Lower lobe of right lung (tissue), 2 donors: ENCODE measurements around the gene ZNF664. TPM values are rescaled to one million over a fixed set of nuclear protein-coding genes. Genes with fewer than 3 reads are reported as not detected.
A peak's percentile ranks its signal among the peaks of the same experiment; 100 is the strongest.

Experiments used
- ATAC-seq, 2 donors: fragments of 200-7000 bp; cut with Tn5 transposase; one replicate each; pipeline ENCODE4 v1.9.1; 2020 to 2022; ENCODE audit warnings: mild to moderate bottlenecking in 2 of 2, moderate library complexity in 2 of 2
- DNase-seq: peaks from one replicate; pipeline ENCODE4 v3.0.0-alpha.2; 2020
- H3K27ac ChIP-seq: fragments of 200-600 bp; one replicate; pipeline ENCODE4 v1.8.0; 2022
- H3K27me3 ChIP-seq: fragments of 200-600 bp; one replicate; pipeline ENCODE4 v1.8.0; 2022; ENCODE audit warnings: low read depth
- H3K36me3 ChIP-seq: fragments of 200-600 bp; one replicate; pipeline ENCODE4 v1.8.0; 2022; ENCODE audit warnings: mild to moderate bottlenecking
- H3K4me1 ChIP-seq: fragments of 200-600 bp; one replicate; pipeline ENCODE4 v1.8.0; 2022
- H3K4me3 ChIP-seq: fragments of 200-600 bp; one replicate; pipeline ENCODE4 v1.8.0; 2022; ENCODE audit warnings: mild to moderate bottlenecking
- H3K9me3 ChIP-seq: fragments of 200-600 bp; one replicate; pipeline ENCODE4 v1.8.0; 2022
- CTCF ChIP-seq: fragments of 200-600 bp; IDR thresholded peaks from one replicate; pipeline ENCODE4 v1.8.0; 2022; ENCODE audit warnings: antibody characterized with exemption, mild to moderate bottlenecking
- intact Hi-C: fragments of 100-400 bp; cut with DNase I; formaldehyde crosslinking; loops from one replicate; pipeline ENCODE4 v1.11.0; 2022
- total RNA-seq: library from RNA; stranded (reverse); fragmentation: NEBNext Ultra II Directional; extraction: Animal tissue kit (Norgen Biotek cat#: 25700); gene quantifications from one replicate; pipeline ENCODE4 v1.2.1, GENCODE V29; 2021
- donor health status: DM: no; HTN: yes; CAD: no; lungs with severe emphysema.

The ZNF664 gene
- total RNA-seq, 1 donor from 2014 or later, result 84.2 TPM

- peaks cover 12% of the 10 kb centered on the region for H3K36me3 ChIP-seq
- H3K4me3 ChIP-seq, result peak overlapping the region; percentile 93
- H3K9me3 ChIP-seq, result no peaks in the 10 kb centered on the region
- ATAC-seq (peak; percentile 16 to 49), DNase-seq (peak; percentile 69)
- H3K27ac ChIP-seq, result peak overlapping the region; percentile 95
- intact Hi-C loops, result no loop called here
- no peak for TF ChIP-seq CTCF
- H3K27me3 ChIP-seq, result no peaks in the 10 kb centered on the region
- peaks cover 37% of the 10 kb centered on the region for H3K4me1 ChIP-seq
These were observed 1.1 kb upstream of the ZNF664 start for GRCh38 chr12:123971770-123972456.

- no peak for TF ChIP-seq CTCF
- H3K4me3 ChIP-seq, result peak overlapping the region; percentile 78
- intact Hi-C loops, result no loop called here
- DNase-seq, result peak; percentile 68
- H3K27ac ChIP-seq, result peak overlapping the region; percentile 69
- peaks cover 37% of the 10 kb centered on the region for H3K4me1 ChIP-seq
- peaks cover 18% of the 10 kb centered on the region for H3K36me3 ChIP-seq
- no peaks in the 10 kb centered on the region for H3K27me3 ChIP-seq
- peak in 1 of 2 donors; percentile 6 for ATAC-seq
- no peaks in the 10 kb centered on the region for H3K9me3 ChIP-seq
These were observed 732 bp downstream of the ZNF664 start for GRCh38 chr12:123973552-123974341.

- no peak for TF ChIP-seq CTCF
- no peaks in the 10 kb centered on the region for H3K27me3 ChIP-seq
- no peak overlapping the region for H3K27ac ChIP-seq
- DNase-seq (no peak), ATAC-seq (no peak)
- no peak overlapping the region for H3K4me3 ChIP-seq
- H3K4me1 ChIP-seq, result peaks cover 20% of the 10 kb centered on the region
- intact Hi-C loops, result no loop called here
- H3K9me3 ChIP-seq, result no peaks in the 10 kb centered on the region
- peaks cover 18% of the 10 kb centered on the region for H3K36me3 ChIP-seq
These were observed 3.3 kb downstream of the ZNF664 start for GRCh38 chr12:123976227-123976826.

- ATAC-seq (no peak), DNase-seq (no peak)
- Histone ChIP-seq H3K4me3 (no peak overlapping the region), H3K36me3 (peaks cover 24% of the 10 kb centered on the region), H3K9me3 (no peaks in the 10 kb centered on the region), H3K27me3 (no peaks in the 10 kb centered on the region), H3K4me1 (peaks cover 26% of the 10 kb centered on the region), H3K27ac (no peak overlapping the region)
- no peak for TF ChIP-seq CTCF
- intact Hi-C loops, result no loop called here
These were observed 6.6 kb downstream of the ZNF664 start for GRCh38 chr12:123979566-123979965.

GRCh38 chr12:123982269-123982668, 9.3 kb downstream of the ZNF664 start:
- DNase-seq, result no peak
- TF ChIP-seq CTCF, result no peak
- Histone ChIP-seq H3K27ac (no peak overlapping the region), H3K27me3 (no peaks in the 10 kb centered on the region), H3K4me3 (no peak overlapping the region), H3K4me1 (peaks cover 33% of the 10 kb centered on the region), H3K36me3 (peaks cover 10% of the 10 kb centered on the region), H3K9me3 (no peaks in the 10 kb centered on the region)
- intact Hi-C loops, result loop anchor here (10.0 kb wide), 1 partner anchor 77 kb away; no protein-coding TSS in a partner anchor
- ATAC-seq, result no peak
